ENCODE results near the gene GALNT8.

DNA sequence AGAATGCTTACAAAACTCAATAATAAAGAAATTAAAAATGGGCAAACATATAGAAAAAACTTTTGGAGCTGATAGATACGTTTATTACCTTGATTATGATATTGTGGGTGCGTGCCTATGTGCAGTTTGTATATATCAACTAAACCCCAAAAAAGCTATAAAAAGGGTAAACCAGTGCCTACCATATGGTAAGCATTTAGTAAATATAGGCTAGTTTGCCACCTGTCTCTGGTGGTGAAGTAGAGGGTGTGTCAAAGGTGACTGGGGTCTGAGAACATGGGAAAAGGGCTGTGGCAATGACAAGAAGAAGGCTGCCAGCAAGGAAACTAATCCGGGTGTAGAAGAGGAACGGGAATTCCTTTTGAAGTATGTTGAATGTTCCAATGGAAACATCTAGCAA is 18.3 kb downstream of the GALNT8 start:
- TF ChIP-seq POLR2A (IDR thresholded peaks at IDR 0.05; ENCODE audit: low read depth, low read length), result no peak
- TF ChIP-seq TAF1 (IDR thresholded peaks at IDR 0.05; ENCODE audit: low read depth, low read length), result no peak
